ENCODE data around the gene DYSF.

Gene DYSF

GRCh38 chr2:71700658-71701397 is 247.5 kb downstream of the DYSF start:
- TF ChIP-seq FOXM1 (IDR thresholded peaks at IDR 0.05; ENCODE audit: borderline replicate concordance, low read depth): no peak
- peak; percentile 21; the same call in 1 of the 2 replicates for TF ChIP-seq EP300 (IDR thresholded peaks at IDR 0.05; ENCODE audit: borderline replicate concordance)
- TF ChIP-seq RAD21 (IDR thresholded peaks at IDR 0.05; ENCODE audit: low read depth): no peak
- no peak for TF ChIP-seq YY1 (IDR thresholded peaks at IDR 0.05; ENCODE audit: low read depth)
- TF ChIP-seq USF1 (IDR thresholded peaks at IDR 0.05): peak; percentile 38
- no peak for TF ChIP-seq ZBTB7A (IDR thresholded peaks at IDR 0.05; ENCODE audit: low read depth)
- no peak for TF ChIP-seq CREB1 (IDR thresholded peaks at IDR 0.05; ENCODE audit: low read depth)
- TF ChIP-seq NFIC (IDR thresholded peaks at IDR 0.05): no peak; the same call in 1 of the 2 replicates
- no peak for TF ChIP-seq CEBPB (IDR thresholded peaks at IDR 0.05)

GRCh38 chr2:71702071-71702970 is 249.0 kb downstream of the DYSF start:
- TF ChIP-seq FOXM1 (IDR thresholded peaks at IDR 0.05; ENCODE audit: borderline replicate concordance, low read depth): no peak
- no peak for TF ChIP-seq CEBPB (IDR thresholded peaks at IDR 0.05)
- no peak for TF ChIP-seq NFIC (IDR thresholded peaks at IDR 0.05)
- no peak for TF ChIP-seq TCF12 (IDR thresholded peaks at IDR 0.05; ENCODE audit: low read depth)

GRCh38 chr2:71702971-71703898 is 249.9 kb downstream of the DYSF start:
- TF ChIP-seq FOXM1 (IDR thresholded peaks at IDR 0.05; ENCODE audit: borderline replicate concordance, low read depth): no peak
- TF ChIP-seq RAD21 (IDR thresholded peaks at IDR 0.05; ENCODE audit: low read depth): no peak
- no peak for TF ChIP-seq TCF12 (IDR thresholded peaks at IDR 0.05; ENCODE audit: low read depth)
- TF ChIP-seq NFIC (IDR thresholded peaks at IDR 0.05): no peak
- TF ChIP-seq USF1 (IDR thresholded peaks at IDR 0.05): no peak
- TF ChIP-seq REST (IDR thresholded peaks at IDR 0.05; ENCODE audit: low read depth): no peak
- no peak for TF ChIP-seq MAX (IDR thresholded peaks at IDR 0.05)
- no peak for TF ChIP-seq EP300 (IDR thresholded peaks at IDR 0.05; ENCODE audit: borderline replicate concordance)
- TF ChIP-seq CREB1 (IDR thresholded peaks at IDR 0.05; ENCODE audit: low read depth): no peak
- TF ChIP-seq TAF1 (IDR thresholded peaks at IDR 0.05; ENCODE audit: low read depth): no peak
- no peak for TF ChIP-seq EGR1 (IDR thresholded peaks at IDR 0.05)
- TF ChIP-seq YY1 (IDR thresholded peaks at IDR 0.05; ENCODE audit: low read depth): no peak
- no peak for TF ChIP-seq ZBTB7A (IDR thresholded peaks at IDR 0.05; ENCODE audit: low read depth)
- TF ChIP-seq TEAD4 (IDR thresholded peaks at IDR 0.05): no peak
- no peak for TF ChIP-seq CEBPB (IDR thresholded peaks at IDR 0.05)

GRCh38 chr2:71704131-71704561 is 250.8 kb downstream of the DYSF start:
- TF ChIP-seq EP300 (IDR thresholded peaks at IDR 0.05; ENCODE audit: borderline replicate concordance) (no peak), MAX (IDR thresholded peaks at IDR 0.05) (no peak), TEAD4 (IDR thresholded peaks at IDR 0.05) (no peak), CREB1 (IDR thresholded peaks at IDR 0.05; ENCODE audit: low read depth) (no peak), USF1 (IDR thresholded peaks at IDR 0.05) (no peak), TAF1 (IDR thresholded peaks at IDR 0.05; ENCODE audit: low read depth) (no peak), YY1 (IDR thresholded peaks at IDR 0.05; ENCODE audit: low read depth) (no peak), REST (IDR thresholded peaks at IDR 0.05; ENCODE audit: low read depth) (no peak), CEBPB (IDR thresholded peaks at IDR 0.05) (no peak), NFIC (IDR thresholded peaks at IDR 0.05) (no peak), RAD21 (IDR thresholded peaks at IDR 0.05; ENCODE audit: low read depth) (no peak), TCF12 (IDR thresholded peaks at IDR 0.05; ENCODE audit: low read depth) (no peak), FOXM1 (IDR thresholded peaks at IDR 0.05; ENCODE audit: borderline replicate concordance, low read depth) (no peak), ZBTB7A (IDR thresholded peaks at IDR 0.05; ENCODE audit: low read depth) (no peak), EGR1 (IDR thresholded peaks at IDR 0.05) (no peak)
